ENCODE measurements around the gene DHX9. TPM values are rescaled to one million over a fixed set of nuclear protein-coding genes. Genes with fewer than 3 reads are reported as not detected.
"Not testable (repeated sequence)": the region's sequence is repeated elsewhere in the genome, so short reads cannot be mapped to it uniquely, and the experiment has no call there.

The DHX9 gene
- total RNA-seq, 1 experiment from 2014 or later, result 191 TPM

DNA sequence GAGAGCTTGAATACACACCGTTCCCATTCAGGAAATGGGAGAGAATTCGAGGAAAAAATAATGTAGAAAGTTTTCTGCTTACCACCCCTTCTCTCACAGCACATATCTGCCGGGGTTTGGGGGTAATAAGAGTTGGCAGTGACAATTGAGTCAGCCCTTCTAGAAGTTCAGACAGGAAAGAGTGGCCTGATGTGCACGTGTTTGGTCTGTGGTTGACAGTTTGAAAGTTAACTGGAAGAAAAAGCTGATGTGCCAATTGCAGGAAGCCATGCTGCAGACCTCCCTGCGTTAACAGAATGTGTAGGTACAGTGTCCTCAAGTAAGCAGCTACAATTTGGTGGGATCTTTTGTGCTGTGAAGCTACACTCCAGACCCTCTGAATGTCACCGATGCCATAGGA is 50.9 kb downstream of the DHX9 start:
- no peak for DNase-seq
- intact Hi-C loops (cut with micrococcal nuclease), result no loop called here
- Histone ChIP-seq H3K4me2 (ENCODE audit: low read length) (no peak overlapping the region), H3K27ac (ENCODE audit: low read length) (no peak overlapping the region), H3K4me3 (ENCODE audit: low read length) (no peak overlapping the region), H3K4me1 (ENCODE audit: insufficient read depth, low read length) (no peaks in the 10 kb centered on the region), H3K27me3 (ENCODE audit: low read length) (no peaks in the 10 kb centered on the region), H3K9me2 (replicated peaks; ENCODE audit: low read length) (no peaks in the 10 kb centered on the region), H3K36me3 (ENCODE audit: low read depth, low read length) (peaks cover 32% of the 10 kb centered on the region), H3F3A (ENCODE audit: low read length, unreplicated experiment) (peaks cover 4% of the 10 kb centered on the region), H3K9me3 (ENCODE audit: low read length) (no peaks in the 10 kb centered on the region), H3K9ac (ENCODE audit: low read length) (no peak overlapping the region), H2AFZ (ENCODE audit: low read length) (no peak overlapping the region), H4K20me1 (ENCODE audit: low read length) (no peaks in the 10 kb centered on the region), H3K79me2 (ENCODE audit: low read length) (no peaks in the 10 kb centered on the region)
- ChIA-PET CTCF (no interaction called here), POLR2A (ENCODE audit: unreplicated experiment) (interaction anchor here (0.8 kb wide), 1 partner anchor 228 kb away, joined by 5 read pairs; no protein-coding TSS in a partner anchor)
- no peak for ATAC-seq
- no TSS peak for BruUV-seq (replicated peaks)
- TF ChIP-seq, protein P1, sequence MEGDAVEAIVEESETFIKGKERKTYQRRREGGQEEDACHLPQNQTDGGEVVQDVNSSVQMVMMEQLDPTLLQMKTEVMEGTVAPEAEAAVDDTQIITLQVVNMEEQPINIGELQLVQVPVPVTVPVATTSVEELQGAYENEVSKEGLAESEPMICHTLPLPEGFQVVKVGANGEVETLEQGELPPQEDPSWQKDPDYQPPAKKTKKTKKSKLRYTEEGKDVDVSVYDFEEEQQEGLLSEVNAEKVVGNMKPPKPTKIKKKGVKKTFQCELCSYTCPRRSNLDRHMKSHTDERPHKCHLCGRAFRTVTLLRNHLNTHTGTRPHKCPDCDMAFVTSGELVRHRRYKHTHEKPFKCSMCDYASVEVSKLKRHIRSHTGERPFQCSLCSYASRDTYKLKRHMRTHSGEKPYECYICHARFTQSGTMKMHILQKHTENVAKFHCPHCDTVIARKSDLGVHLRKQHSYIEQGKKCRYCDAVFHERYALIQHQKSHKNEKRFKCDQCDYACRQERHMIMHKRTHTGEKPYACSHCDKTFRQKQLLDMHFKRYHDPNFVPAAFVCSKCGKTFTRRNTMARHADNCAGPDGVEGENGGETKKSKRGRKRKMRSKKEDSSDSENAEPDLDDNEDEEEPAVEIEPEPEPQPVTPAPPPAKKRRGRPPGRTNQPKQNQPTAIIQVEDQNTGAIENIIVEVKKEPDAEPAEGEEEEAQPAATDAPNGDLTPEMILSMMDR (conservative IDR thresholded peaks at IDR 0.05; ENCODE audit: low read depth, low read length), result no peak
- TF ChIP-seq EZH2phosphoT487 (IDR thresholded peaks at IDR 0.05; ENCODE audit: borderline replicate concordance, low read length), result no peak
- no peak for TF ChIP-seq EZH2 (IDR thresholded peaks at IDR 0.05; ENCODE audit: low read length, unreplicated experiment)

DNA sequence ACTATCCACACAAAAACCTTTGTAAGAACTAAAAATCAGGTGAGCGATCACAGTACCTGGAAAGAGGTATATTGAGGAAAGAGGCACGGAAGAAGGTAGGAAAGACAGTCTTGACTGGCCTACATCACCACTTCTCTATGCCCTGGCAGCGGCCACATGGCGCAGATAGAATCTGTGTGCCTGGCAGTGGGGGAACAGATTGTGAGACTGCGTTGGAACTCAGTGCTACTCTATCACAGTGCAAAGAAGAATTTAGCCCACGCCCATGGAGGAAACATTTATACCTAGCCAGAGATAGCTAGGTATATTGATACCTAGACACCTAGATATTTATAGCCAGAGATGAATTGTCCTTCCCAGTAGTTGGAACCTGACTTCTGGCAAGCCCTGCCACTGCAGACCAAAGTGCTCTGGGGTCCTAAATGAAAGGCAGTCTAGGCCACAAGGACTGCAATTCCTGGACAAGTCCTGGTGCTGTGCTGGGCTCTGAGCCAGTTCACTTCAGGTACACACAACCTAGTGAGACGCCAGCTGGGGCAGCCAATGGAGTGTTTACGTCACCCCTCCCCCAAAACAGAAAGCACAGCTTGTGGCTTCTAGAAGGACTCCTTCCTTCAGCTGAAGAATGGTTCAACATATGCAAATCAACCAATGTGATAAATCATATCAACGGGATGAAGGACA is 51.9 kb downstream of the DHX9 start:
- H3K4me3 ChIP-seq (ENCODE audit: low read length), result no peak overlapping the region
- H3K36me3 ChIP-seq (ENCODE audit: low read depth, low read length), result peaks cover 22% of the 10 kb centered on the region
- H3K9me2 ChIP-seq (replicated peaks; ENCODE audit: low read length), result no peaks in the 10 kb centered on the region
- H3K27ac ChIP-seq (ENCODE audit: low read length), result no peak overlapping the region
- H3K27me3 ChIP-seq (ENCODE audit: low read length), result no peaks in the 10 kb centered on the region
- DNase-seq (no peak), ATAC-seq (no peak)
- TF ChIP-seq EZH2 (IDR thresholded peaks at IDR 0.05; ENCODE audit: low read length, unreplicated experiment) (no peak), EZH2phosphoT487 (IDR thresholded peaks at IDR 0.05; ENCODE audit: borderline replicate concordance, low read length) (no peak)
- intact Hi-C loops (cut with micrococcal nuclease), result no loop called here
- H2AFZ ChIP-seq (ENCODE audit: low read length), result no peak overlapping the region
- H3K4me2 ChIP-seq (ENCODE audit: low read length), result no peak overlapping the region
- ChIA-PET CTCF (no interaction called here), POLR2A (ENCODE audit: unreplicated experiment) (no interaction called here)
- no peaks in the 10 kb centered on the region for H3K4me1 ChIP-seq (ENCODE audit: insufficient read depth, low read length)
- H4K20me1 ChIP-seq (ENCODE audit: low read length), result no peaks in the 10 kb centered on the region
- no peaks in the 10 kb centered on the region for H3K9me3 ChIP-seq (ENCODE audit: low read length)
- H3F3A ChIP-seq (ENCODE audit: low read length, unreplicated experiment), result peaks cover 4% of the 10 kb centered on the region
- BruUV-seq (replicated peaks), result no TSS peak
- no peak overlapping the region for H3K9ac ChIP-seq (ENCODE audit: low read length)
- H3K79me2 ChIP-seq (ENCODE audit: low read length), result no peaks in the 10 kb centered on the region

DNA sequence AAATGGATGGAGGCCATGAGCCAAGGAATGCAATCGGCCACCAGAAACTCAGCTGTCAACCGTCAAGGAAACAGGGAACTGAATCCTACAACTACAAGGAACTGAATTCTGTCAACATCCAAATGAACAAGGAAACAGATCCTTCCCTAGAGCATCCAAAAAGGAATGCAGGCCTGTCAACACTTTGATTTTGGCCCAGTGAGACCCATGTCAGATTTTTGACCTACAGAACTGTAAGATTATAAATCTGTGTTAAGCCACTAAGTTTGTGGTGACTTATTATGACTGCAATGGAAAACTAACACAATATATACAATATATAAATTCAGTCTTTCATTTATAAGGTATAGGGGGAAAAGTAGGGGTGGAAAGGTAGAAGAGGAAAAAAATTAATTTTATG is 58.5 kb downstream of the DHX9 start:
- no peaks in the 10 kb centered on the region for H4K20me1 ChIP-seq (ENCODE audit: low read length)
- BruUV-seq (replicated peaks), result no TSS peak
- H3F3A ChIP-seq (ENCODE audit: low read length, unreplicated experiment), result no peaks in the 10 kb centered on the region
- CTCF ChIA-PET, result no interaction called here
- POLR2A ChIA-PET (ENCODE audit: unreplicated experiment), result no interaction called here
- no peaks in the 10 kb centered on the region for H3K9me3 ChIP-seq (ENCODE audit: low read length)
- no peak for ATAC-seq
- no peak overlapping the region for H3K4me3 ChIP-seq (ENCODE audit: low read length)
- no peaks in the 10 kb centered on the region for H3K36me3 ChIP-seq (ENCODE audit: low read depth, low read length)
- no peak overlapping the region for H3K27ac ChIP-seq (ENCODE audit: low read length)
- H3K79me2 ChIP-seq (ENCODE audit: low read length), result no peaks in the 10 kb centered on the region
- TF ChIP-seq, protein P1 (conservative IDR thresholded peaks at IDR 0.05; ENCODE audit: low read depth, low read length), result no peak
- TF ChIP-seq EZH2phosphoT487 (IDR thresholded peaks at IDR 0.05; ENCODE audit: borderline replicate concordance, low read length) (no peak), EZH2 (IDR thresholded peaks at IDR 0.05; ENCODE audit: low read length, unreplicated experiment) (no peak)
- DNase-seq, result no peak
- no peak overlapping the region for H3K9ac ChIP-seq (ENCODE audit: low read length)
- no peak overlapping the region for H2AFZ ChIP-seq (ENCODE audit: low read length)
- no peaks in the 10 kb centered on the region for H3K9me2 ChIP-seq (replicated peaks; ENCODE audit: low read length)
- intact Hi-C loops (cut with micrococcal nuclease), result no loop called here
- H3K4me2 ChIP-seq (ENCODE audit: low read length), result no peak overlapping the region
- H3K4me1 ChIP-seq (ENCODE audit: insufficient read depth, low read length), result no peaks in the 10 kb centered on the region
- H3K27me3 ChIP-seq (ENCODE audit: low read length), result no peaks in the 10 kb centered on the region

DNA sequence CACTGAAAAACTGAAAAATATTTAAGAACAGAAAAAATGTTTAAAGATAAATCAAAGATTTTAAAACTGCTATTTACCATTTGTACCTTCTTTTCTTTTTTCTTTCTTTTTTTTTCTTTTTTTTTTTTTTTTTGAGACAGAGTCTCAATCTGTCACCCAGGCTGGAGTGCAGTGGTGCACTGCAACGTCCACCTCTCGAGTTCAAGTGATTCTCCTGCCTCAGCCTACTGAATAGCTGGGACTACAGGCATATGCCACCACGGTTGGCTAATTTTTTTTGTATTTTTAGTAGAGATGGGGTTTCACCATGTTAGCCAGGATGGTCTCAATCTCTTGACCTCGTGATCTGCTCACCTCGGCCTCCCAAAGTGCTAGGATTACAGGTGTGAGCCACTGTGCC is 62.8 kb downstream of the DHX9 start:
- POLR2A ChIA-PET (ENCODE audit: unreplicated experiment); CTCF ChIA-PET; H3F3A ChIP-seq (ENCODE audit: low read length, unreplicated experiment); H3K4me3 ChIP-seq (ENCODE audit: low read length); H4K20me1 ChIP-seq (ENCODE audit: low read length); H2AFZ ChIP-seq (ENCODE audit: low read length); H3K79me2 ChIP-seq (ENCODE audit: low read length); H3K4me1 ChIP-seq (ENCODE audit: insufficient read depth, low read length); H3K27me3 ChIP-seq (ENCODE audit: low read length); BruUV-seq (replicated peaks); ATAC-seq; intact Hi-C loops (cut with micrococcal nuclease); H3K9ac ChIP-seq (ENCODE audit: low read length); H3K36me3 ChIP-seq (ENCODE audit: low read depth, low read length); H3K4me2 ChIP-seq (ENCODE audit: low read length); H3K27ac ChIP-seq (ENCODE audit: low read length); DNase-seq; H3K9me2 ChIP-seq (replicated peaks; ENCODE audit: low read length); H3K9me3 ChIP-seq (ENCODE audit: low read length): not testable (repeated sequence)

Measured in PC-3 (cell line).